ENCODE measurements around the gene RFX4. TPM values are rescaled to one million over a fixed set of nuclear protein-coding genes. Genes with fewer than 3 reads are reported as not detected.

Gene RFX4
- total RNA-seq, 4 donors from 2014 or later, result not detected

DNA sequence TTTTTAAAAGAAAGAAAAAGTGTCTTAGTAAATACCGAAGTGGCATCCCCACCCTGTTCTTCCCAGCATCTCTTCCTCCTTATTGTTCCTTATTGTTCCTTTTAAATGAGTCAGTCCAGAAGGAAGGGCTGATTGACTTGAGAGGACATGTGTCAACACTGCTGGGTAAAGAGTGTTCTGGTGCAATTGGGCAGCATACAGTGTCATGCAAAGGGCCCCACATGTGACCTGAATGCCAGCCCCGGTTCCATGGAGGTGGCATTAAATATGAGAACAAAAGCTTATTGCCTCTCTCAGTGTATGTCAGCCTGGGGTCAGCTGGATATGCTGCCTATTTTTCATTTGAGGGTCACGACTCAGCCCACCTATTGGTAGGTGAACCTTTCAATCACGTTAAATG is 132.8 kb downstream of the RFX4 start:
- Histone ChIP-seq H3K36me3 (no peaks in the 10 kb centered on the region), H3K27ac (peak overlapping the region in 2 of 4 donors; percentile 23 to 51), H3K4me1 (peaks cover 0 to 11% (median 4%) of the 10 kb centered on the region in 4 donors), H3K27me3 (no peaks in the 10 kb centered on the region), H3K4me3 (no peak overlapping the region), H3K9me3 (no peaks in the 10 kb centered on the region)
- WGBS, 2 donors (ENCODE audit: low coverage in 1 of 2), result 48 to 74% methylated on average over 2 to 4 of the region's 4 CpGs
- in situ Hi-C loops (cut with MboI; ENCODE audit: low pct_ligation_motif_present in 1 of 4, low pct_unique_long_range_greater_than_20kb in 1 of 4, low sequenced_read_pairs in 3 of 4), result no loop called here
- no peak for TF ChIP-seq EP300 (IDR thresholded peaks at IDR 0.05; ENCODE audit: low read depth)
- no peak for TF ChIP-seq CTCF (IDR thresholded peaks at IDR 0.05)
- TF ChIP-seq POLR2A (IDR thresholded peaks at IDR 0.05), result no peak
- TF ChIP-seq POLR2AphosphoS5 (IDR thresholded peaks at IDR 0.05), result no peak
- peak; percentile 26 for DNase-seq
- intact Hi-C loops (cut with DNase I; ENCODE audit: low total_unique reads), result no loop called here

- 50 to 88% methylated on average over 1 to 2 of the region's 2 CpGs for WGBS, 2 donors (ENCODE audit: low coverage in 1 of 2)
- H3K4me3 ChIP-seq, result no peak overlapping the region
- peaks cover 0 to 5% (median 0%) of the 10 kb centered on the region in 4 donors for H3K4me1 ChIP-seq
- H3K27me3 ChIP-seq, result no peaks in the 10 kb centered on the region
- no peaks in the 10 kb centered on the region for H3K9me3 ChIP-seq
- TF ChIP-seq POLR2A (IDR thresholded peaks at IDR 0.05) (no peak), POLR2AphosphoS5 (IDR thresholded peaks at IDR 0.05) (no peak), CTCF (IDR thresholded peaks at IDR 0.05) (no peak), EP300 (IDR thresholded peaks at IDR 0.05; ENCODE audit: low read depth) (no peak)
- no peak for DNase-seq
- intact Hi-C loops (cut with DNase I; ENCODE audit: low total_unique reads), result no loop called here
- H3K36me3 ChIP-seq, result no peaks in the 10 kb centered on the region
- H3K27ac ChIP-seq, result no peak overlapping the region
- in situ Hi-C loops (cut with MboI; ENCODE audit: low pct_ligation_motif_present in 1 of 4, low pct_unique_long_range_greater_than_20kb in 1 of 4, low sequenced_read_pairs in 3 of 4), result no loop called here
Observed at GRCh38 chr12:106717673-106718072, 134.9 kb downstream of the RFX4 start.

DNA sequence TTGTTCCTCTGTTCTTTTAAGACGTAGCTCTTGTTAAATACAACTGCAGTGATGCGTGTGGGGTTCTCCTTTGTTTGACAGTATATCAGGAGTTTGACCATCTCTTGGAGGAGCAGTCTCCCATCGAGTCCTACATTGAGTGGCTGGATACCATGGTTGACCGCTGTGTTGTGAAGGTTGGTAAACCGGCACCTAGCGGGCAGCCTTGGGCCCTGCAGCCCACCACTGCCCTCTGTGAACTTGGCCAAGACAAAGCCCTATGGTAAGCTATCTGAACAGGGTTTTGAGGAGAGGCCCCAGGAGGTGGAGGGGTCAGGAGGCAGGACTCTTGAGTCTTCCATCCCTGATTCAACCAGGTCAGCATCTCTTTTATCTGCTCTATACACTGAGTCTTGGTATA is 137.1 kb downstream of the RFX4 start:
- 94 to 96% methylated on average over 2 to 6 of the region's 6 CpGs for WGBS, 2 donors (ENCODE audit: low coverage in 1 of 2)
- in situ Hi-C loops (cut with MboI; ENCODE audit: low pct_ligation_motif_present in 1 of 4, low pct_unique_long_range_greater_than_20kb in 1 of 4, low sequenced_read_pairs in 3 of 4) (no loop called here), intact Hi-C loops (cut with DNase I; ENCODE audit: low total_unique reads) (no loop called here)
- no peak overlapping the region for H3K4me3 ChIP-seq
- H3K27me3 ChIP-seq, result no peaks in the 10 kb centered on the region
- H3K27ac ChIP-seq, result no peak overlapping the region
- no peaks in the 10 kb centered on the region for H3K36me3 ChIP-seq
- DNase-seq, result no peak
- H3K9me3 ChIP-seq, result no peaks in the 10 kb centered on the region
- no peak for TF ChIP-seq POLR2A (IDR thresholded peaks at IDR 0.05)
- H3K4me1 ChIP-seq, result peaks cover 0 to 13% (median 0%) of the 10 kb centered on the region in 4 donors

DNA sequence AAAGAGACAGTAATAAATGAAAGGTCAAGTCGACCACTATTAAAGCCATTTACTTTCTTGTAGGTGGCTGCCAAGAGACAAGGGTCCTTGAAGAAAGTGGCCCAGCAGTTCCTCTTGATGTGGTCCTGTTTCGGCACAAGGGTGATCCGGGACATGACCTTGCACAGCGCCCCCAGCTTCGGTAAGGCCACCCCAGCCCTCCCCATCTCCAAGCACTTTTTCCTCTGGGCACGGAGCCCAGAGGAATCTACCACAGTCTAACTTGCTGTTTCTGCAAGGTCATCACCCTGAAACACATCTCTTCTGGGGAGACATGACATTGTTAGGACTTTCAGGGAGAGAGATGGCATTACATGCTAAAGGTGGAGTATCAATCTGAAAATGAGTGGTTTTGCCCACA is 137.9 kb downstream of the RFX4 start:
- Histone ChIP-seq H3K4me3 (no peak overlapping the region), H3K36me3 (no peaks in the 10 kb centered on the region), H3K9me3 (no peaks in the 10 kb centered on the region), H3K4me1 (peaks cover 0 to 8% (median 0%) of the 10 kb centered on the region in 4 donors), H3K27ac (no peak overlapping the region), H3K27me3 (no peaks in the 10 kb centered on the region)
- intact Hi-C loops (cut with DNase I; ENCODE audit: low total_unique reads) (no loop called here), in situ Hi-C loops (cut with MboI; ENCODE audit: low pct_ligation_motif_present in 1 of 4, low pct_unique_long_range_greater_than_20kb in 1 of 4, low sequenced_read_pairs in 3 of 4) (no loop called here)
- no peak for TF ChIP-seq POLR2A (IDR thresholded peaks at IDR 0.05)
- TF ChIP-seq CTCF (IDR thresholded peaks at IDR 0.05), result no peak
- no peak for TF ChIP-seq EP300 (IDR thresholded peaks at IDR 0.05; ENCODE audit: low read depth)
- TF ChIP-seq POLR2AphosphoS5 (IDR thresholded peaks at IDR 0.05), result no peak
- WGBS, 2 donors (ENCODE audit: low coverage in 1 of 2), result 86% methylated on average over 6 of the region's 6 CpGs; no CpG with 5 or more reads in 1 of the 2 donors
- no peak for DNase-seq

DNA sequence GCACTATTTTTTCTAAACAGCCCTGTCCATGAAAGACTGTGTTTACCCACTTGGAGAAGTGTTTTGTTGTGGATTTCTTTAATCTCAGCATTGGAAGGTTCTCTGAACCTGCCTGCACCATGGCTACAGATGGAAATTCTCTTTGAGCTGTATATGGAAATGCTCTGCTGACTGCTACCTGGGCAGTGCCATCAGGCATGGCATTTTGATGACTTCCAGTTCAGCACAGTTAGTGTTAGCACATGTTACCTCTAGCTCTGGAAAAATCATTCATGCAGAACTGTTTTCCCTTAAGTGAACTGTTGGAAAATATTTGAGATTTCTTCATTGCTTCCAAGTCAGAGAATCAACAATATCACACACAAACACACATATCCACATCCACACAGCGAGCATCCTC is 139.1 kb downstream of the RFX4 start:
- Histone ChIP-seq H3K27me3 (no peaks in the 10 kb centered on the region), H3K4me3 (no peak overlapping the region), H3K36me3 (no peaks in the 10 kb centered on the region), H3K4me1 (peaks cover 0 to 8% (median 0%) of the 10 kb centered on the region in 4 donors), H3K9me3 (no peaks in the 10 kb centered on the region), H3K27ac (no peak overlapping the region)
- DNase-seq, result no peak
- in situ Hi-C loops (cut with MboI; ENCODE audit: low pct_ligation_motif_present in 1 of 4, low pct_unique_long_range_greater_than_20kb in 1 of 4, low sequenced_read_pairs in 3 of 4) (no loop called here), intact Hi-C loops (cut with DNase I; ENCODE audit: low total_unique reads) (no loop called here)
- 86 to 93% methylated on average over 1 of the region's 1 CpG for WGBS, 2 donors (ENCODE audit: low coverage in 1 of 2)
- no peak for TF ChIP-seq POLR2AphosphoS5 (IDR thresholded peaks at IDR 0.05)
- TF ChIP-seq EP300 (IDR thresholded peaks at IDR 0.05; ENCODE audit: low read depth), result no peak
- TF ChIP-seq CTCF (IDR thresholded peaks at IDR 0.05), result no peak
- TF ChIP-seq POLR2A (IDR thresholded peaks at IDR 0.05), result no peak
